ENCODE measurements around the gene PLAAT4. TPM values are rescaled to one million over a fixed set of nuclear protein-coding genes. Genes with fewer than 3 reads are reported as not detected.
A peak's percentile ranks its signal among the peaks of the same experiment; 100 is the strongest.

The PLAAT4 gene
- total RNA-seq, 2 experiments from 2014 or later, result 156 to 158 TPM

DNA sequence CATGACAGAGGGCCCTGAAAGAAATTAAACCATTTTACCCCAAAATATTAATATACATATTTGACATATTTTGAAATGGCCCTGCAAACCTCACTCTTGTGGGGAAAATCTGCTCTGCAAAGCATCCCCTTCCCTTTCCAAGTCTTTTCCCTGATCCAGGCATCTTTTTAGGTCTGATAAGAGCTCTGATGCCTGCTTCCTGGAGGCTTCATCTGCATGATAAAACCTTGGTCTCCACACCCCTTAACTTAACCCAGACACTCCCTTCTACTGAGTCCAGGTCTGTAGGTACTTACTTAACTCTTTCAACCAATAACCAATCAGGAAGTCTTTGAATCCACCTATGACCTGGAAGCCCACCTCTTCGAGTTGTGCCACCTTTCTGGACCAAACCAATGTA is 32.6 kb upstream of the PLAAT4 start:
- H3K4me3 Mint-ChIP-seq, result no peak overlapping the region
- peaks cover 9% of the 10 kb centered on the region for H3K4me1 Mint-ChIP-seq
- peaks cover 17% of the 10 kb centered on the region for H3K9me3 Mint-ChIP-seq
- DNase-seq (no peak), ATAC-seq (ENCODE audit: low read depth) (no peak)
- peaks cover 2% of the 10 kb centered on the region for H3K27me3 Mint-ChIP-seq
- peaks cover 12% of the 10 kb centered on the region for H3K36me3 Mint-ChIP-seq
- POLR2A ChIA-PET, result no interaction called here
- no peak overlapping the region for H3K27ac Mint-ChIP-seq

GRCh38 chr11:63504933-63505586 is 31.5 kb upstream of the PLAAT4 start:
- Mint-ChIP-seq H3K27ac (no peak overlapping the region), H3K27me3 (no peaks in the 10 kb centered on the region), H3K4me1 (peaks cover 9% of the 10 kb centered on the region), H3K36me3 (peaks cover 10% of the 10 kb centered on the region), H3K9me3 (peaks cover 9% of the 10 kb centered on the region), H3K4me3 (no peak overlapping the region)
- POLR2A ChIA-PET, result no interaction called here
- ATAC-seq (ENCODE audit: low read depth), result no peak
- no peak for DNase-seq

DNA sequence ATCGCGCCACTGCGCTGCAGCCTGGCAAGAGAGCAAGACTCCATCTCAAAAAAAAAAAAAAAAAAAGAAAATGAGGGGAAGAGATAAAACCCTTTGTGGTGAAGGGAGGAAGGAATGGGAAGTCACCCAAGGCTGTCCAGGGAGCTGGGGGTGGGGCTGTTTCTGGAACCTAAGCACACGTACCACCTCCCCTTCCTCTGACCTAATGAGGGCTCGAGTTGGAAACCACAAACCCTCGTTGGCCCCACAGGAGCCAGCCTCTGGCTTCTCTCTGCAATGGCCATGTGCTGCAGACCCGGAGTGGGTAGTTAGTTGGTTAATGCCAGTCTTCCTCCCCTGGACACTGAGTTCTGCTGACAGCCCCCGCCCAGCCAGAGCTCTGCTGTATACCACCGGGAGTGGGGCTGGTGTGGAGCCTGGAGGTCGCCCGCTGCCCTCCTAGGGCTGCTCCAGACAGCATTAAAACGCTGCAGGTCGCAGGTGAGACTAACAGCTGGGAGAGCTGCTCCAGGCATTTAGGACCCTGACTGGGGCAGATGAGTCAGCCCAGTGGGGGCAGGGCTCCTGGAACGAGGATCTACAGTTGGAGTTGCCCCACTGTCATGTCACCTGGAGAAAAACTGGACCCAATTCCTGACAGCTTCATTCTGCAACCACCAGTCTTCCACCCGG is 30.6 kb upstream of the PLAAT4 start, which contains the start of gene LGALS12:
TSS of gene LGALS12 (plus strand) at position 228 of the 672 bp plus-strand sequence. CDS start at position 603, 375 bp downstream.
- ATAC-seq (ENCODE audit: low read depth) (no peak), DNase-seq (peak; percentile 20)
- Mint-ChIP-seq H3K9me3 (peaks cover 4% of the 10 kb centered on the region), H3K36me3 (peaks cover 5% of the 10 kb centered on the region), H3K27me3 (no peaks in the 10 kb centered on the region), H3K27ac (no peak within 1 kb of the TSS), H3K4me3 (no peak within 1 kb of the TSS), H3K4me1 (peaks cover 9% of the 10 kb centered on the region)
- POLR2A ChIA-PET, result no interaction called here

- H3K27me3 Mint-ChIP-seq, result no peaks in the 10 kb centered on the region
- H3K27ac Mint-ChIP-seq, result no peak overlapping the region
- H3K4me1 Mint-ChIP-seq, result peaks cover 9% of the 10 kb centered on the region
- peaks cover 4% of the 10 kb centered on the region for H3K9me3 Mint-ChIP-seq
- no peak overlapping the region for H3K4me3 Mint-ChIP-seq
- POLR2A ChIA-PET, result interaction anchor here (0.7 kb wide), 1 partner anchor 1106 kb away, joined by 7 read pairs; no protein-coding TSS in a partner anchor
- DNase-seq (peak; percentile 18), ATAC-seq (ENCODE audit: low read depth) (no peak)
- peaks cover 5% of the 10 kb centered on the region for H3K36me3 Mint-ChIP-seq
These were observed 29.7 kb upstream of the PLAAT4 start for GRCh38 chr11:63506876-63507275.

DNA sequence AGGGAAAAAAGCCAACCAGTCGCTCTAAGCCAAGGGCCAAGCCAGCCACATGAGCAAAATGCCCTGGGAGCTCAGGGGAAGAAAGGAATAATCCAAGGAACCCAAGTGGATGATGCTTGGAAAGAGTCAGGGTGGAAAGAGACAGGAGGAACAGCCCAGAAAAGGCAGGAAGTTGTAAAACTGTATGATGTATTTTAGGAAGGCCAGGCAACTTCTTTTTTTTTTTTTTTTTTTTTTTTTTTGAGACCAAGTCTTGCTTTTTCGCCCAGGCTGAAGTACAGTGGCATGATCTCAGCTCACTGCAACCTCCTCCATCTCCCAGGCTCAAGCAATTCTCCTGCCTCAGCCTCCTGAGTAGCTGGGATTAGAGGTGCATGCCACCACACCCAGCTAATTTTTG is 29.1 kb upstream of the PLAAT4 start:
- peaks cover 2% of the 10 kb centered on the region for H3K9me3 Mint-ChIP-seq
- ATAC-seq (ENCODE audit: low read depth), result no peak
- peaks cover 4% of the 10 kb centered on the region for H3K4me1 Mint-ChIP-seq
- H3K4me3 Mint-ChIP-seq, result no peak overlapping the region
- POLR2A ChIA-PET, result interaction anchor here (0.6 to 0.7 kb wide), 3 partner anchors 89 to 1106 kb away, joined by 3 to 7 read pairs (median 6); no protein-coding TSS in a partner anchor
- no peak overlapping the region for H3K27ac Mint-ChIP-seq
- peaks cover 5% of the 10 kb centered on the region for H3K36me3 Mint-ChIP-seq
- H3K27me3 Mint-ChIP-seq, result no peaks in the 10 kb centered on the region
- no peak for DNase-seq

- no peak overlapping the region for H3K4me3 Mint-ChIP-seq
- no peak for ATAC-seq (ENCODE audit: low read depth)
- POLR2A ChIA-PET, result interaction anchor here (0.6 to 0.7 kb wide), 2 partner anchors 88 to 167 kb away, joined by 3 to 6 read pairs; no protein-coding TSS in a partner anchor
- no peaks in the 10 kb centered on the region for H3K9me3 Mint-ChIP-seq
- H3K36me3 Mint-ChIP-seq, result peaks cover 2% of the 10 kb centered on the region
- peaks cover 2% of the 10 kb centered on the region for H3K4me1 Mint-ChIP-seq
- H3K27ac Mint-ChIP-seq, result no peak overlapping the region
- no peaks in the 10 kb centered on the region for H3K27me3 Mint-ChIP-seq
- DNase-seq, result peak; percentile 24
These were observed 28.6 kb upstream of the PLAAT4 start for GRCh38 chr11:63508009-63508408.

DNA sequence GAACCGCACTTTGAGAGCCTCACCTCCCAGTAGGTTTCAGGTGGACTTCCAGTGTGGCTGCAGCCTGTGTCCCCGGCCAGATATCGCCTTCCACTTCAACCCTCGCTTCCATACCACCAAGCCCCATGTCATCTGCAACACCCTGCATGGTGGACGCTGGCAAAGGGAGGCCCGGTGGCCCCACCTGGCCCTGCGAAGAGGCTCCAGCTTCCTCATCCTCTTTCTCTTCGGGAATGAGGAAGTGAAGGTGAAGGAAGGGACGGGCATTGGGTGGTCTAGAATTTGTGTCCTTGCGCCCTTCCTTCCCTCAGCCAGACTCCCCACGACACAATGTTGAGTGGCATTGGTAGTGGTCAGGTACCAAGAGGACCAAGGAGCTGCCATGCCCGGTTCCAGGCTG is 27.9 kb upstream of the PLAAT4 start:
- H3K27me3 Mint-ChIP-seq, result no peaks in the 10 kb centered on the region
- no peak for ATAC-seq (ENCODE audit: low read depth)
- POLR2A ChIA-PET, result no interaction called here
- H3K36me3 Mint-ChIP-seq, result no peaks in the 10 kb centered on the region
- H3K4me1 Mint-ChIP-seq, result peaks cover 2% of the 10 kb centered on the region
- no peak overlapping the region for H3K27ac Mint-ChIP-seq
- H3K9me3 Mint-ChIP-seq, result no peaks in the 10 kb centered on the region
- no peak for DNase-seq
- H3K4me3 Mint-ChIP-seq, result no peak overlapping the region

DNA sequence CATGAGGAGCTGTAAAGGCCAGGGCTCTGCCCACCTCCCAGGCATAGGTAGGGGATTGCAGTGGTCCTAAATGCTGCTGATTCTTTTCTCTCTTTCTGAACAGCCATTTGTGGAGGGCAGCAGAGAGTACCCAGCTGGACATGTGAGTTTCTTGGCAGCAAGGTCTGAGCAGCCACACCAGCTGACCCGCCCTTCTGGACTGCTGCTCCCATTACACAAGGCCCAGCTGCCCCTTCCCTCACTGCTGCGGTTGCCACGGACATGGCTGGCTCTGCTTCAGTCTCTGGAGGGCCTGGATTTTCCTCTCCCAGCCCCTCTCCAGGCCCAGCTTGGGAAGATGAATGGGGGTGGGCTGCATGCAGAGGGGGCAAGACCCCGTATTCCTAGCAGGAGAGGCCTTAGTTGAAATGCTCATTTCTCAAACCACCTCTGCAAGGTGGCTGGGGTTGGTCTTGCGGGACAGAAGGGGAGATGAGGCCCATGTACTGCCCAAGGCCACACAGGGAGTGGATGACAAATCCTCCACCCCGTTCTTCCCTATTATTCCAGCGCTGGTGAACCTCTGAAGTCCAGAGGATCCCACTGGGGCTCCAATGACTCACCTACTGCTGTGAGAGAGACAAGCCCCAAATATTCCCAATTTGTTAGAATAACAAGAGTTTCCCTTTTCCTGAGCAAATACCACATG is 26.1 kb upstream of the PLAAT4 start:
- Mint-ChIP-seq H3K27ac (no peak overlapping the region), H3K36me3 (no peaks in the 10 kb centered on the region), H3K4me3 (no peak overlapping the region), H3K9me3 (no peaks in the 10 kb centered on the region), H3K4me1 (no peaks in the 10 kb centered on the region), H3K27me3 (no peaks in the 10 kb centered on the region)
- POLR2A ChIA-PET, result no interaction called here
- DNase-seq, result no peak
- no peak for ATAC-seq (ENCODE audit: low read depth)

- Mint-ChIP-seq H3K4me1 (no peaks in the 10 kb centered on the region), H3K9me3 (no peaks in the 10 kb centered on the region), H3K36me3 (no peaks in the 10 kb centered on the region), H3K4me3 (no peak overlapping the region), H3K27me3 (no peaks in the 10 kb centered on the region), H3K27ac (no peak overlapping the region)
- DNase-seq, result no peak
- no peak for ATAC-seq (ENCODE audit: low read depth)
- POLR2A ChIA-PET, result no interaction called here
These were observed 25.4 kb upstream of the PLAAT4 start for GRCh38 chr11:63511048-63511748.

DNA sequence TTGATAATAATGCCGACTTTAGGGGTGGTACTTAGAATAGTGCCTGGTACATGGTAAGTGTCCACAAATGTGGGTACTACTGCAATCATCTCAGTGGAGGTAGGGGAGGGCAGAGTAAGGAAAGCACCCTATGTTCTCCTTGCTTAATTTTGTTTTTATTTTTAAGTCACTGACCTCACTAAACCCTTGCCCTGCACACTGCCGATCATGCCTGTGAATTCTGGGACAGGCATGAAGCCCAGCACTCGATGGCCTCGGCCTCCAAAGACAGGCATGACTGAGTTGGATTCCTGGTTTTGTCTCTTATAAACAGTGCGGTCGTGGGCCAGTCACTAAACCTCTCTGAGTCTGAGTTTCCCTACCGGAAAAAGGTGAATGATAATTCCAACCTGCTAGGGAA is 23.8 kb upstream of the PLAAT4 start:
- DNase-seq, result no peak
- no peaks in the 10 kb centered on the region for H3K27me3 Mint-ChIP-seq
- ATAC-seq (ENCODE audit: low read depth), result no peak
- H3K36me3 Mint-ChIP-seq, result no peaks in the 10 kb centered on the region
- no peaks in the 10 kb centered on the region for H3K9me3 Mint-ChIP-seq
- no peak overlapping the region for H3K27ac Mint-ChIP-seq
- H3K4me1 Mint-ChIP-seq, result no peaks in the 10 kb centered on the region
- POLR2A ChIA-PET, result interaction anchor here (0.7 kb wide), 1 partner anchor 614 kb away, joined by 6 read pairs; no protein-coding TSS in a partner anchor
- H3K4me3 Mint-ChIP-seq, result no peak overlapping the region

DNA sequence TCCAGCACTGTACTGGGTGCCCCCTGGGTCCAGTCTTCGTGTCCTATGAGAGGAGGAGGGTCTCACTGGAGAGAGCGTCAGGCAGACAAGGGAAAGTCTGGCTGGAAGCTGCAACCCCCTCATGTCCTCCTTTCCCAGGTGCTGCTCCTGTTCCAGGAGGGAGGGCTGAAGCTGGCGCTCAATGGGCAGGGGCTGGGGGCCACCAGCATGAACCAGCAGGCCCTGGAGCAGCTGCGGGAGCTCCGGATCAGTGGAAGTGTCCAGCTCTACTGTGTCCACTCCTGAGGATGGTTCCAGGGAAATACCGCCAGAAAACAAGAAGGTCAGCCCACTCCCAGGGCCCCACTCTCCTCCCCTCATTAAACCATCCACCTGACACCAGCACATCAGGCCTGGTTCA is 20.5 kb upstream of the PLAAT4 start:
- H3K27ac Mint-ChIP-seq, result no peak overlapping the region
- no peaks in the 10 kb centered on the region for H3K36me3 Mint-ChIP-seq
- H3K4me3 Mint-ChIP-seq, result no peak overlapping the region
- POLR2A ChIA-PET, result no interaction called here
- ATAC-seq (ENCODE audit: low read depth) (no peak), DNase-seq (no peak)
- no peaks in the 10 kb centered on the region for H3K27me3 Mint-ChIP-seq
- H3K4me1 Mint-ChIP-seq, result peaks cover 5% of the 10 kb centered on the region
- no peaks in the 10 kb centered on the region for H3K9me3 Mint-ChIP-seq

DNA sequence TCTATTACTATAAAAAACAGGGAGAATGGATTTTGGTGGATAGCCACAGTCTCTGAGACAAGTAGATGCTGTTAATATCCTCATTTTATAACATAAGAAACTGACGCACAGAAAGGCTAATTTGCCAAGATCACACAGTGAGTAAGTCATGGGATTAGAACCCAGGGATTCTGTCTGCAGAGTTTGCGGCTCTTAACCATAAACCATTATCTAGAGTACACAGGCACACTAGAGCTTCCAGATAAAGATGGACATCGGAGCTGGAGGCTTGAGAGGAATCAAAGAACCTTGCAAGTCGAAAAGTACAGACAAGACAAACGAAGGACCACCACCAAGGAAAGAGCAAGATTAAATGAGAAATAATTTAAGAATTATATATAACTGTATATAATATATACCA is 19.5 kb upstream of the PLAAT4 start:
- Mint-ChIP-seq H3K27me3 (no peaks in the 10 kb centered on the region), H3K9me3 (peaks cover 2% of the 10 kb centered on the region), H3K4me3 (no peak overlapping the region), H3K27ac (no peak overlapping the region), H3K36me3 (no peaks in the 10 kb centered on the region), H3K4me1 (peaks cover 7% of the 10 kb centered on the region)
- POLR2A ChIA-PET, result no interaction called here
- no peak for DNase-seq
- ATAC-seq (ENCODE audit: low read depth), result no peak

GRCh38 chr11:63518548-63518947 is 18.1 kb upstream of the PLAAT4 start:
- no peak for ATAC-seq (ENCODE audit: low read depth)
- H3K27ac Mint-ChIP-seq, result peak overlapping the region; percentile 14
- POLR2A ChIA-PET, result no interaction called here

More at GRCh38 chr11:63518548-63518947, 18.1 kb upstream of the PLAAT4 start:
- peaks cover 7% of the 10 kb centered on the region for H3K4me1 Mint-ChIP-seq
- peaks cover 7% of the 10 kb centered on the region for H3K9me3 Mint-ChIP-seq
- no peak overlapping the region for H3K4me3 Mint-ChIP-seq
- H3K36me3 Mint-ChIP-seq, result no peaks in the 10 kb centered on the region
- peaks cover 4% of the 10 kb centered on the region for H3K27me3 Mint-ChIP-seq
- no peak for DNase-seq

Data from activated naive CD8-positive, alpha-beta T cell treated with anti-CD3 and anti-CD28 coated beads, Interleukin-2, amount 10 ng/mL, durations not matched to agents 7 days and 5 days (primary cell).